ENCODE data around the gene SEL1L. TPM values are rescaled to one million over a fixed set of nuclear protein-coding genes. Genes with fewer than 3 reads are reported as not detected.

SEL1L gene
- total and polyA plus RNA-seq, 2 donors (not counting 3 experiments of a cell fraction or from before 2014, with no cell fraction given) = 15.0 to 95.0 TPM

DNA sequence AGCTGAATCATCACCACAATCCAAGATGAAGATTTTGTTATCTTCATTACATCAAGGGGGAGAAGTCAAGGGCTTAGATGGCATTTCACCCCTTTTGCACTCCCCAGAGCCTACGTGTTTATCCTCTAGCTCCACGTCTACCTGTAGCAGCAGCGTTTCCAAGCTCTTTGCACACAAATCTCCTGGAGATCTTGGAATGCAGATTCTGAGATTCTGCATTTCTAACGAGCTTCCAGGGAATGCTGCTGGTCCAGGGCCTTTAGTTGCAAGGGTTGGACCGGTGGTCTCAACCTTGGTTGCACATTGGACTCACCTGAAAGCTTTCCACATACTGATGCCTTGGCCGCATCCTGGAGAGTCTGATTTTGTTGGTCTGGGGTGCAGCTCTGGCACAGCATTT, 84.1 kb downstream of the SEL1L start:
- dilution Hi-C loops (cut with MboI; ENCODE audit: extremely low pct_ligation_motif_present, low sequenced_read_pairs) = no loop called here

More for the DNA sequence above, 84.1 kb downstream of the SEL1L start:
- Histone ChIP-seq H3K4me3 (replicated peaks in 1 of 3; ENCODE audit: insufficient read depth in 1 of 3, low read depth in 1 of 3, low read length in 3 of 3) (no peak overlapping the region), H3K27ac (ENCODE audit: insufficient read depth, low read depth, low read length) (no peak overlapping the region), H2AFZ (ENCODE audit: low read depth, low read length) (no peak overlapping the region), H4K20me1 (replicated peaks; ENCODE audit: control insufficient read depth, extremely low read depth, insufficient read depth, low read length) (no peaks in the 10 kb centered on the region), H3K9me1 (replicated peaks; ENCODE audit: control insufficient read depth, extremely low read depth, insufficient read depth, low read length) (no peaks in the 10 kb centered on the region), H3K36me3 (ENCODE audit: control insufficient read depth in 2 of 2, extremely low read depth in 1 of 2, insufficient read depth in 2 of 2, low read length in 2 of 2) (no peaks in the 10 kb centered on the region), H3K4me1 (ENCODE audit: control insufficient read depth, extremely low read depth, insufficient read depth, low read length) (no peaks in the 10 kb centered on the region), H3K9ac (replicated peaks; ENCODE audit: extremely low read depth, insufficient read depth, low read length) (no peak overlapping the region), H3K79me2 (ENCODE audit: control insufficient read depth, insufficient read depth, low read length) (no peaks in the 10 kb centered on the region), H3K4me2 (ENCODE audit: insufficient read depth, low read length) (no peak overlapping the region), H3K9me3 (replicated peaks; ENCODE audit: control insufficient read depth, insufficient read depth, low read length) (no peaks in the 10 kb centered on the region), H3K27me3 (ENCODE audit: control insufficient read depth in 2 of 2, insufficient read depth in 2 of 2, low read length in 2 of 2) (peaks cover 2 to 10% of the 10 kb centered on the region in 2 experiments)
- BruUV-seq (replicated peaks) = no TSS peak
- CTCF ChIA-PET = interaction anchor here (1.1 to 8.9 kb wide), 4 partner anchors 11 to 230 kb away, joined by 3 to 76 read pairs (median 5); no protein-coding TSS in a partner anchor
- no peak for DNase-seq (ENCODE audit: low read depth, low spot score)
- intact Hi-C loops (cut with micrococcal nuclease) = no loop called here
- POLR2A ChIA-PET = no interaction called here
- FAIRE-seq = no peak
- TF ChIP-seq JUN (IDR thresholded peaks at IDR 0.05; ENCODE audit: borderline replicate concordance, insufficient read depth, insufficient read length, low read depth) = no peak
- TF ChIP-seq EZH2 (IDR thresholded peaks at IDR 0.05; ENCODE audit: borderline replicate concordance, low read depth, low read length, severe bottlenecking) = no peak
- no peak for TF ChIP-seq FOS (IDR thresholded peaks at IDR 0.05; ENCODE audit: borderline replicate concordance, insufficient read depth, low read length)
- TF ChIP-seq GATA2 (IDR thresholded peaks at IDR 0.05; ENCODE audit: insufficient read depth, insufficient read length, low read depth, low read length) = no peak
- TF ChIP-seq, protein P1, sequence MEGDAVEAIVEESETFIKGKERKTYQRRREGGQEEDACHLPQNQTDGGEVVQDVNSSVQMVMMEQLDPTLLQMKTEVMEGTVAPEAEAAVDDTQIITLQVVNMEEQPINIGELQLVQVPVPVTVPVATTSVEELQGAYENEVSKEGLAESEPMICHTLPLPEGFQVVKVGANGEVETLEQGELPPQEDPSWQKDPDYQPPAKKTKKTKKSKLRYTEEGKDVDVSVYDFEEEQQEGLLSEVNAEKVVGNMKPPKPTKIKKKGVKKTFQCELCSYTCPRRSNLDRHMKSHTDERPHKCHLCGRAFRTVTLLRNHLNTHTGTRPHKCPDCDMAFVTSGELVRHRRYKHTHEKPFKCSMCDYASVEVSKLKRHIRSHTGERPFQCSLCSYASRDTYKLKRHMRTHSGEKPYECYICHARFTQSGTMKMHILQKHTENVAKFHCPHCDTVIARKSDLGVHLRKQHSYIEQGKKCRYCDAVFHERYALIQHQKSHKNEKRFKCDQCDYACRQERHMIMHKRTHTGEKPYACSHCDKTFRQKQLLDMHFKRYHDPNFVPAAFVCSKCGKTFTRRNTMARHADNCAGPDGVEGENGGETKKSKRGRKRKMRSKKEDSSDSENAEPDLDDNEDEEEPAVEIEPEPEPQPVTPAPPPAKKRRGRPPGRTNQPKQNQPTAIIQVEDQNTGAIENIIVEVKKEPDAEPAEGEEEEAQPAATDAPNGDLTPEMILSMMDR (IDR thresholded peaks at IDR 0.05; ENCODE audit: extremely low read depth in 1 of 2, insufficient read depth in 1 of 2, low read depth in 1 of 2, low read length in 2 of 2) = no peak
- no peak for TF ChIP-seq POLR2AphosphoS5 (IDR thresholded peaks at IDR 0.05; ENCODE audit: insufficient read depth, low read depth, low read length)
- TF ChIP-seq, protein P2, sequence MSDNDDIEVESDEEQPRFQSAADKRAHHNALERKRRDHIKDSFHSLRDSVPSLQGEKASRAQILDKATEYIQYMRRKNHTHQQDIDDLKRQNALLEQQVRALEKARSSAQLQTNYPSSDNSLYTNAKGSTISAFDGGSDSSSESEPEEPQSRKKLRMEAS (IDR thresholded peaks at IDR 0.05; ENCODE audit: insufficient read depth, insufficient read length) = no peak
- no peak for TF ChIP-seq POLR2A (IDR thresholded peaks at IDR 0.05; ENCODE audit: low read depth, low read length)
- no peak for TF ChIP-seq MYC (IDR thresholded peaks at IDR 0.05; ENCODE audit: low read depth, low read length)

Data from endothelial cell of umbilical vein (primary cell).